NCI-H748 (cell line): ENCODE measurements around the gene LINC01488.

Source experiments
- DNase-seq: peaks from one replicate; lab custom pipeline; 2025; ENCODE audit not compliant: unreplicated experiment; lab: John Stamatoyannopoulos, UW

Gene LINC01488

DNA sequence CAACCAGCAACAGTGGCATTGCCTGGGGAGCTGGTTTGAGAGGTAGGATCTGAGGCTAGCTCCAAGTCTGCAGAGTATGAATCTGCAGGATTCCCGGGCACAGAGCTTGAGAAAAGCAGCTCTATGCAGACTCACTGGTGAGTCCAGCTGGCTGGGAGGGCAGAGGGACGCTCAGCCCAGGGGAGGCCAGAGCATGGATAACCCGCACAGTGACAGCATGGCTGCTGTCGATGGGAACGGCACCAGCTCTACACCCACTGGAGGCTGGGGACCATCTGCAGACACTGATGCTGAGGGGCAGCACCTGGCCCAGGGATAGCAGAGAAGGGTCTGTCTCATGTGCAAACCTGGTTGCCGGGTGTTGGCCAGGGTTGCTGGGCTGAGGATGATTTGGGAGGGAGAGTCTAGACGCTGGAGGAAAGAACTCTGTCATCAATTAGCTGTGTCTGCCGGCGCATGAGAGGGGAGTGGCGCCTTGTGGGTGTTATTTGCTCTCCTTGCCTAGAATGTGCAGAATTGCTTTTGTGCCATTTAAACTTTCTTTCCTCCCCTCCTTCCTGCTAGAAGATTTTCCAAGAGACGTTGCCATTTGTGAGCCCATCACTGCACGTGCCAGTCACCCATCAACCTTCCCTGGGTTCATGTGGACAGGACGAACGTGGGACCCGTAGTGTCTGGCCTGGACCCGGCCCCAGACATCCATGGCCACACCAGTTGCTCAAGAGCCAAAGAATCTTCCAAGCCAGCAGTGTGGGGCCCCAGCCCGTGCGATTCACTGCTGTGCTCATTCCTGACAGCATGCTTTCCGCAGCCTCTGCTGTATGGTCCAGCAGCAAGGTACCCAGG, 19.1 kb upstream of the LINC01488 start:
- no peak for DNase-seq

DNA sequence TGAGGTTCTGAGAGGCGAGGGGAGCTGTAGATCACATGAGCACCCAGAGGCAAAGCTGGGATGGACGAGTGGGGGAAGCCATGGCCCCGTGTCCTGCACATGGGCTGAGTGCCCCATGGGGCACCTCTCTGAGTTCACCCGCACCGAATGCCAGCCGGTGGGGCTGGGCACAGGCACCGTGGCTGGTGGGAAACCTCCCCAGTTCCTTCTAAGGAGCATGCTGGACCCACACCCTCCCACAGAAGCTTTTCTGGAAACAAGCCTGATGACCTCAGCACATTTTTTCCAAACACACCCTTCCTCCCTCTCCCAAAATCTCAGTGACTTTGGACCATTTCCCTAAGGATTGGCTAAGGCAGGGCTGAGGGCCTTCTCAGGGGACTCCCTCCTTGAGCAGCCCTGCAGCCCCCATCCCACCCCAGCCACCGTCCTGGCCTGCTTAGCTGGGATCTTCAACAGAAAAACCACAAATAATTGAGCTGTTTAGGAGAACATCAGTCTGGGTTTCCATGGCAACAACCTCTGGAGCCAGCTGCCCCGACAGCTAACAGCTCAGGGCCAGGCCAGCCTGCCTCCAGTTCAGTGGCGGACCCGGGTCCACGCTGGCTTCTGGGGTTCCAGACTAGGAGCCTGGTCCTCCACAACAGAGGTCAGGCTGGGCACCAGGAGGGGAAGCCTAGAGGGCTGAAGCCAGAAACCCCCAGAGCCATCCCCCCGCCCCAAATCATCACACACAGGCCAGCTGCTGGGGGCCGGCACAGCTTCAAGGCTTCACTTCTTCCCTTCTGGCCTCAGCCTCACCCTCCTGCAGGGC, 18.1 kb upstream of the LINC01488 start:
- DNase-seq: peak; percentile 52

DNA sequence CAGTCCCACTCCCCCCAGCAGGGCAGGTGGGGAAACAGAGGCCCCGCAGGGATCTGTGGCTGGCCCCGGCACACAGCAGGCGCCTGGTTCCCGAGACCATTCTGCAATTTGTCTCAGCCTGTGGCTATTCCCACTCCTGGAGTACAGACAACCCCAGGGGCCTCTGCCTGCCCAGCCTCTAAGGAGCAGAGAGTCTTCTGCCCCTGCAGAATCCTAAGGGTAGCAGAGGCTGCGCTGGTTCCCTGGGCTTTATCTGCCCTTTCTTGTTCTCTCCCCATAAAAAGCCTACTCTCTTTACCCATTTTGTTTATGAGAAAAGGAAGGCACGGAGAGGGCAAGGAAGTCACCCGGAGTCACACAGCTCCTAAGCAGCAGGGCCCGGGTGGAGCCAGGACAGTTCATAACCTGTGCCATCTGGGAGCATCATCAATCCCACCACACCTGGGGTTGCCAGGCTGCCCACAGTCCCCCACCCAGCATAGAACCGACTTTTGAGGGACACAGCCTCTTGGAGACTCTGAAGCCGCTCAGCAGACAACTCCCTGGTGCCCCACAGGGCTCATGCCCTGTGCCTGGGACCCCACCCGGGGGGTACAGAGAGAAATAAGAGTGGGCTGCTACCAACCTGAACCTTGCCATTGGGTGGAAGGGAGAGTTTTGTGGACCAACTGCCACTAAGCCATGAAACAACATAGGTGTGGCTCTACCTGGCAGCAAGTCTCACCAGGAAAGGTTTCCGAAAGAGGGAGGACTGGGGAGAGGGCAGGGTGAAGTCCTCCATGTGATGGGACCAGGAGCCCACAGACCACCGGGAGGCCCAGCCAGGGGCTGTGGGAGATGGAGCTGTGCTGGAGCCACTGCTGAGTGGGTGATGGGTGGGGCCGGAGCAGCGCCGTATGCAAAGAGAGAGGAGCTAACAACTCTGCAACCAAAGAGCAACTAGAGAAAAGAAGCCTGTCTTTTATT, 17.2 kb upstream of the LINC01488 start:
- no peak for DNase-seq

DNA sequence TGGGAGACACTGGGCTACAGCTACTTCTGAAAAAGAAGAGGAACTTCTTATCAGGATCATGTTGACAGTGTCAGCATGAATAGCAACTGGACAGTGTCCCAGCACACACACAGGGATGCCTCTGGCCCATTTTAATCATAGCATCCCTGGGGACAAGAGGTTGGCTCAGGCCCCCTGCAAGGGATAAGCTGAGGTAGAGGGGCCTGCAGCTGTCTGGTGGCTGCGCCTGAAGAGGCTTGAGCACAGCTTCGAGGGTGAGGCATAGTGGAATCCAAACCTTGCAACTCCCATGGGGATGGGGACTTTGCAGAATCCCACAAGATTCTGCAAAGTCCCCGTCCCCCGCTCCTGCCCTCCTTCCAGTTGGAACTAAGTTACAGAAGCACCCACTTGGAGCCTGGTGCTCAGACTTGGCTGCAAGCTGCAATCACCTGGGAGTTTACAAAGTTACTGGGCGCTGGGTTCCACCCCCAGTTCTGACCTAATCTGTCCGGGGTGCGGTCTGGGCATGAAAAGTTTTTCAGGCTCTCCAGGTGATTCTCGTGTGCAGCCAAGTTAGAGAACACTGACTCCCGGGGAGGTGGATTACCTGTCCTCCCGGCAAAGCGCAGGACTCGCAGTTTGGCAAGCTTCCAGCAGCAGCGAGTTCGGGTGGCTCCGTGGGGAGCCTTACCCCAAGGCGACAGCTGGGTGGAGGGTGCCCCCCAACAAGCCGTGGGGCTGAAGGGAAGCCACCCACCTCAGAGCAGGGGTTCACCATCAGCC, 16.0 kb upstream of the LINC01488 start:
- DNase-seq: no peak

DNA sequence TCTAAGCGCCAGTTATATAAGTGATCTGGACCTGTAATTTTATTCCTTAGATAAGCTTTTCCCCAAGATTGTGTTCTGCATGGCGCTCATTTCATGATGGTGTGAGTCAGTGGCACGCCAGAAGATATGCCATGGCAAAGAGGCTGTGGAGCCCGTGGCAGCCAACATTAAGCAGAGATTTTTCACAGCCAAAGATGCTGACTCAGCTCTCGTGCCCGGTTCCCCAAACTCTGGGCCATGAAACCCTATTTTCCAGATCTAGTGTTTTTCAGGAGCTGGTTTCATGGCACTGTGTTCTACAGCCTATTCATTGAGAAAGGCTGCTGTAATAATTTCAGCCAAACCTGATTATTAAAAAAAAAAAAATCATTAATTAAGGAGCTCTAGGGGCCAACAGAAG, 15.4 kb upstream of the LINC01488 start:
- DNase-seq: no peak

DNA sequence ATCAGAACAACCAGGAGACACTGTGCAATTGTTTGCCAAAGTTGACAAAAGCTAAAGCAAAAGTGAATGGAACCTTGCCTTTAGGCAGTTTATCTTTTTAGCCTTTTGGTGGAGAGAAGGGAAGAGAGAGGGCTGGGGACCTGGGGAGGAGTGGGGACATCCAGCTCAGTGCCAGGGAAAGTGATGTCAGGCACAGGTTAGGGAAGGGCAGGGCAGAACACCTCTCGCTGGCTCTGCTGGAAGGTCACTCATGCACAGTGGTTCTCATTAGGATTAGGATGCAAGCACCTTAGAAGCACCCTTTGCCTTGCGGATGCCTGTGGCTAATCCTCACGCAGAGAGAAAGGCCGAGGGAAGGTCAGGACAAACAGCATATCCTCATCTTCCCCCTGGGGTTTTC, 14.3 kb upstream of the LINC01488 start:
- DNase-seq: no peak

DNA sequence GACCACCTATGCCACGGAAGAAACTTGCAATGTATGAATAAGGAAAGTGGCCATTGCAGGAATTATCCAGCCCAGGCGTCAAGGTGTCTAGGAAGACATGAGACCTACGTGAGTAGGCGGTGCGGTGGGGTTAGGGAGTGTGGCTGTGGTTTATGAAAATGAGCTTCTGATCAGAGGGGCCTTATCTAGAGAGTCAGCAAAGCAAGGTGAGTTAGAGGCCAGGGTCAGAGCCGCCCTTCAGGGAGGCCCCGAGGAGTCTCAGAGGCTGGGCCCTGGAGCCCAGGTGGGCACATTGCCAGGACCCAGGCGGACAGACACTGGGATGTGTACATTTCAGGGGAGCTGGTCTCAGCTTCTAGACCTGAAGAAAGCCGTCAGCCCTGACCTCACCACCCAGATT, 13.8 kb upstream of the LINC01488 start:
- no peak for DNase-seq

DNA sequence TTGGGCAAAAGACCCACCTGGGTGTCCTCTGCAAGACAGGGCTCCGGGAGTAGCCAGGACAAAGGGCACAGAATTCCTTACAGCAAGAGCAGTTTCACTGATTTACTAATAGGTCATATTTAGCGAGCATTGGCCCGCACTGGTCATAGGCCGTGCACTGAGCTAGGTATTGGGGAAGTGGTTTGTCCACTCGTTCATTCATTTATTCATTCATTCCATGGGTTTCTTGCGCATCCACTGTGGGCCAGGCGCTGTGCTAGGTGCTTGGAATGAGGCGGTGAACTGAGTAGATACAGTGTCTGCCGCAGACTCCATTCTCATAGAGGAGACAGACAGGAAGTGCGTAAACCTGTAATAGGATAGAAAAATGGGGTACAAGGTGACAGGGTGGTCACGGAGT, 13.2 kb upstream of the LINC01488 start:
- DNase-seq: no peak

DNA sequence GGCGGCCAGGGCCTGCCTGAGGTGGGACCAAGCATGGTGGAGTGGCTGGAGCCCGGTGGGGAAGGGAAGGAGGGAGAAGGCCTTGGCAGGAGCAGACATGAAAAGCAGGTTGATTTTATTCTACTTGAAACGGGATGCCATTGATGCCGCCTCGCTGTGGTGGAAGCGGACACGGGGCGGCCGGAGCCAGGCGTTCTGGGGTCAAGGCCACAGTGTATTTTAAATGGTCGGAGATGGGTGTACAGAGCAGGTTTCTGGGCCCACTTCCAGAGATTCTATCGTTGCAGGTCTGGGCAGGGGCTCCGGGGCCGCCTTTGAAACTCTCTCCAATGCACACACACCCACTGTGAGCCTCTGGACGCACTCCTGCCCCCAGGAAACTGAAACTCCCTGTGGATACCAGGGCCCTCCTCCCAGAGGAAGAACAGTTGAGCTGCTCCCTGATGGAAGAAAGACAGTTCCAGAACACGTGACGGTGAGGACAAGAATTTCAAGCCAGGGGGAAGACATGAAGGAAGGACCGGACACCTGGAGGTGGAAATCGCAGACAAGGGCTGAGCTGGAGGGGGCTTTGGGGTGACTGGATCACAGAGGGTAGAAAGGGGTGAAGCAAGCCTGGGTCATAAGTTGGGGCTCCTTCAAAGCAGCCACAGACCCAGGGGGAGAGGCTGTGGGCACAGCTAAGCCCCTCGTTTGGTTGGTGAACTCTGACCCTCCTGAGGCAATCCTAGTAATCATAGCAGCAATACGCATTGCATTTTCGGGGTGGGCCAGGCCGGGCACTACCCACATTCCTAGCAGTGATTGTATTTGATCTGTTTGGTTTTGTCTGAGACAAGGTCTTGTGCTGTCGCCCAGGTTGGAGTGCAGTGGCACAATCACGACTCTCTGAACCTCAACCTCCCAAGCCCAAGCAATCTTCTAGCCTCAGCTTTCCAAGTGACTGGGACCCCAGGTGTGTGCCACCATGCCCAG, 12.3 kb upstream of the LINC01488 start:
- no peak for DNase-seq

DNA sequence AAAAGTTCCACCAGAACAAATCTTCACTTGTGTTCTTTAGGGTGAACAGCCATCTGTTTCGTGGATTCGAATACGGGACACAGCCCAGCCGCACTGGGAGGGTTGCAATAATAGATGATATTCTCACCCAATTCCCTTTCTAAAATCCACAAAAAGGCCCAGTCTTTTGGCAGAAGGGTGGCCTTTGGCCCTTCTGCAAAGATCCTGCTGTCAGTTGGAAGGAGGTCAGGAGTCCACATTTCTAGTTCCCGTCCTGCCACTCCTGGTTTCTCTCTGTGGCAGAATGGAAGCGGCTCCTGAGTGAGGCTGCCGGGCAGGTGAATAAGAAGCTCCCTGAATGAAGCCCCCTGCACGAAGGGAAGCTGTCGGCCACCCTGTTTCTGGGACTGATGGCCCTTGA, 11.2 kb upstream of the LINC01488 start:
- no peak for DNase-seq

DNA sequence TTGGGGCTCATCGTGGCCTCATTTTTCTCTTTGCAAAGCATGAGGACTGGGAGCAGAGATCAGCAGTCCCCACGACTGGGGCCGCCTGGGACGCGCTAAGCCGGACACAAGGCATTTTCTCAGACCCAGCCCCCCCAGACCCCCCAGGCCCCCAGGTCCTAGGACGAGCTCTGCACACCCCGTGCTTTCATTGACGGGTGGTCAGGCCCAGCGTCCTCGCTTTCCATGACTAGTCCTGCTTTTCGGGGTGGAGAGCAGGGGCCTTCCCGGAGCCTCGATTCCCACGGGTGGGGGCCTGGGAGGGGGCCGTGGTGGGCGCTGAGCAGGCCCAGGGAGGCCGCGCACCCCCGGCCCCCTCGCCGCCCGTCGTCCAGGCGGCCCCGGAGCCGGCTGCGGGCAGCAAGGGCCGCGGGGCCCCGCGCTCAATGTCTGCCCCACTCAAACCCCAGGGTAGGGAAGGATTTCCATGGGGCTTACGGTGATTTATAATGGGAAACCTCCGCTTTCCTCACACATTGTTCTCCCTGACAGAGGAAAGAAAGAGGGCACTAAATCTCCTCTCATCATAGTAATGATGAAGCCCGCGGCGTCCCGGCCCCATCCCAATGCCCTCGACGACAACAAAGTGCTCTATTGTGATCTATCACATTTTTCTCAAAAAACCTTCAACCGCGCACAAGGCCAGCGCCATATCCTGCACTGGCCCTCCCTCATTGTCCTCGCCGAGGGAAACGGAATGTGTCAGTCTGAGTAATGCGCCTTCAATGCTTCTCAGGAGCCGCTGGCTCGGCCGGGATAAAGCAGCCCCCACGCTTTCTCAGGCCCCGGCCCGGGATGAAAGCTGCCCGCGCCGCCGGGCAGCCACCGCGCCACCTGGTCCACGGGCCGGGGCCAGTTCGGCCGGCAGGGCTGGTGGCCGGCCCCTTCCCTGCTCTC, 10.4 kb upstream of the LINC01488 start:
- DNase-seq: no peak

DNA sequence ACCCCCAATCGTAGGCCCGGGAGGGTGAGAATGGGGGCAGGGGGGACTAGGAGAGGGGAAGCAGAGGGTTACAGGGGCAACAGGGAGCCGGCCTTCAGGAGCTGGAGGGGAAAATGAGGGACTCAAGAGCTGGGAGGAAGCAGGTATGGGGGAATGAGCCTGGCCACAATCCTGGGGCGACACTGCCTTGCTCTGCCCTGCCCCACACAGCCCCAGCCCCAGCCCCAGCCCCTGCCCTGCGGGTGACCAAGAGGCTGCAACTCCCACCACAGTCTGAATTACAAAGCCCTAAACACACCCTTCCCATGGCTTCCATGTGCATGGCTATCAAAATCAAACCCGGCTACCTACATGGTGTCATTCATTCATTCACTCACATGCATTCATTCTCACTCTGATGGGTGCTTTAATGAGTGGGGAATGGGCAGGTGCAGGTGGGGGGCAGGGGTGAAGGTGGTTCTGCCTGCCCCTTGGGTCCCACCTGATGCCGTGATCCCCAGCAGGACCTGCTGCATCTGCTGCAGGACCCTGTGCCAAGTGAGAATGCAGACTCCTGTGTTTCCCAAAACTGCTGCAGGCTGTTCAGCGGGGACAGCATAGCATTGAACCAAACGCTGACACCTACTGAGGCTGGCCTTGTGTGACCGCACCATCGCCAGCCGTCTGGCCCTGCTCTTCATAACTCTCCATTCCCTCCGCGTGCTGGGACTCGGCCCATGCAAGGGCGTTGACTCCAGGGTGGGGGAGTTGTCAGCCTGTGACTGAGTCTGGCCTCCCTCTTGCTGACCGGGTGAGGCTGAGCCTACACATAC, 9.5 kb upstream of the LINC01488 start:
- DNase-seq: no peak

DNA sequence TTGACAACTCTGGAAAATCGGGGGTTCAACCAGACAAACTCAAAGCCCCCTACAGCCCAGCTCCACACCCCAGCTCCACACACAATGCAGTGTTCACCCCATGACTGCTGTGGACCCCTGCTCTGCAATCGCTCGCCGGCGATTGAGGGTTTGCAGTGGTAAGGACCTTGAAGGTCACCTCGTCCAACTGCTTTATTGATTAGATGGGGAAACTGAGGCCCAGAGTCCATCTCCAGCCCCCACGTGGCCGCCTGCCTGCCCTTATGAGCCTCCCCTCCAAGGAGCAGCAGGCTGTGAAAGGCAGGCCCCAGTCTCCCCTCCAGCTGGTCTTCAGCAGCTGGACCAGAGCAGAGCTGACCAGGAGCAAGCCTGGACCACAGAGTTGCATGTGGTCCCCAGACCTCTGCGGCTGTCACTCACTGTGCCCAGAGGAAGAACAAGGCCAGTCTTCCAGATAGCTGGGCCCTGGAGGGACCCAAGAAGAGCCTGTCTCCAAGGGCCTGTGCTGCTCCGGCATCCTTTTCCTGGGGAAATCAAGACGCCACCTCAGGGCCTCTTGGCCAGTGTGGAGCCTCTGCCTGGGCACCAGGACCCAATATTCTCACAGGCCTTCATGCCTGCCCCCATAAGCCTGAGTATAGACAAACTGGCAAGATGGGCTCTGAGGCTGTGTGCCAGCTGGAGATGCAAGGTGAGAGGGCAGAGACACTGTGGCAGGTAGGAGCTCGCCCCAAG, 8.8 kb upstream of the LINC01488 start:
- DNase-seq: no peak

DNA sequence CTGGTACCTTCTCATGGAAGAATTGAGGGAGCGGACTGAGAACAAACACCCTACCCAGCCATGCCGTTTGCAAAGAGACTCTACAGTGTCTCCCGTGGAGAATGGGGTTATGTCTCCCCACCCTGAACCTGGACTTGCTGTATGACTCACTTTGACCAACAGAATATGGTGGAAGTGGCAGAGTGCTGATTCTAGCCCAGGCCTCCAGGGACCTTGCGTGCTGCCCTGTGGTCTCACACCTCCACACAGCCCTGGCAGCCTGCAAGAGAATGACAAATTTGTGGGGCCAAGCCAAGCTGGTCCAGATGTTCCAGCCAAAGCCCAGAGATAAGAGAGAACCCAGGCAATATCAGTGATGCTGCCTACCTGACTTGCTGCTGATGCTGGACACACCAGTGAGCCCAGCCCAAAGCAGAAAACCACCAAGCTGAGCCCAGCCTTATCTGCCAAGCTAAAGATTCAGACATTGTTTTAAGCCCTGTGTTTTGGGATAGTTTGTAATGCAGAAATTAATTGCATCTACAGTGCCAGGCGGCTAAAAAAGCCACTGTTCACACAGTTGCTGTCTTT, 8.1 kb upstream of the LINC01488 start:
- no peak for DNase-seq

DNA sequence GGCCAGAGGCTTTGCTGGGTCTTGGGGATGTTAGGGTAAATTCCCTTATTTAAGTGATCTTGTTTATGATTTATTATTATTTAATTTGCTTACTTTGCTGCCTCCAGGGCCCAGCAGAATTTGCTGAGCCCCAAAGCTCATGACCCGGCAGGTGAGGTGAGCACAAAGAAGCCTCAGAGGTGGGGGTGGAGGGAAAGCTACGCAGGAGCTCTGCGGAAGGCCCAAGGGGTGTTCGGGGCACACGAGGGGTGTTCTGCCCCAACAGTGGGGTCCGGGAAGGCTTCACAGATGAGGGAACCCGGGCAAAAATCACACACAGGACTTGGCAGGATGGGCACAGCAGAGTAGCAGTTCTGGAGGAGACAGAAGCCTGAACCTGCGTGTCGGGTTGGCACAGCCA, 6.7 kb upstream of the LINC01488 start:
- no peak for DNase-seq

DNA sequence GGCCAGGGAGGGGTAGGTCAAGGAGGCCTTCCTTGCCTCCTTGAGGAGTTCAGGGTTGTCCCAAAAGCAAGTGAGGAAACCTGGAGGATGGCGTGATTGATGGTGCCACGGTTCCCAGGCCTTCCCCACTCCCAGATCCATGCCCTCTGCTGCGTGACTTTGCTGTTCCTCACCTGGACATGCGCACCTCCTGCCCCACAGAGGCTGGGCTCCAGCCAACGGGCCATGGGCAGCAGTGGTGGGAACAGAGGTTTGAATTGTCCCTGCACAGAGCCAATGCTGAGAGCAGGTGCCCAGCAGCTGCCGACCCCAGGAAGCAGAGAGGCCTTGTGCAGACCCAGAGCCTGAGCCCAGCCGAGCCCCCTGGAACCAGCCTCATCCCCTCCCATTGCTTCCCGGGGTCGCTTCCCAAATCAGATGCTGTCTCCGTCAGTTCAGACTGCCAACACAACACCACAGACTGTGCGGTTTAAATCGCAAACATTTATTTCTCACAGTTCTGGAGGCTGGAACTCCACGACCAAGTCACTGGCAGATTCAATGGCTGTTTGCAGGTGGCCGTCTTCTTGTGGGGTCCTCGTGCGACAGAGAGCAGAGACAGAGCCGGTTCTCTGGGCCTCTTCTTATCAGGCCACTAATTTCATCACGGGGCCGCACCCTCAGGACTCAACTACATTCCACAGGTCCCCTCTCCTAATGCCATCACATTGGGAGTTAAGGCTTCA, 6.2 kb upstream of the LINC01488 start:
- DNase-seq: no peak
